Renal cortex interstitium (tissue), 11 donors: Measurements from ENCODE around the gene FCN3. TPM values are rescaled to one million over a fixed set of nuclear protein-coding genes. Genes with fewer than 3 reads are reported as not detected.

ENCODE experiments used
- DNase-seq, 11 donors: peaks; one replicate each; pipeline ENCODE4 v3.0.0-alpha.2; 2013; ENCODE audit warnings: low read depth in 9 of 11, low spot score in 4 of 11; ENCODE audit errors: extremely low read depth in 1 of 11
- polyA plus RNA-seq, 3 donors: library from polyadenylated mRNA; unstranded; fragments of 120-200 nt; gene quantifications; one replicate each; pipeline ENCODE4 v1.2.1, GENCODE V29; 2013; ENCODE audit not compliant: insufficient read length in 3 of 3

The FCN3 gene
- polyA plus RNA-seq, 3 donors = 2.6 to 3.3 (median 2.9) TPM

- DNase-seq = no peak
These were observed 43.2 kb downstream of the FCN3 start for GRCh38 chr1:27331426-27331825.

GRCh38 chr1:27330786-27331185 is 43.8 kb downstream of the FCN3 start:
- no peak for DNase-seq

GRCh38 chr1:27327964-27328363 is 46.7 kb downstream of the FCN3 start:
- no peak for DNase-seq

- no peak for DNase-seq
These were observed 49.3 kb downstream of the FCN3 start for GRCh38 chr1:27325286-27325685.

GRCh38 chr1:27322569-27323240 is 51.9 kb downstream of the FCN3 start:
- no peak for DNase-seq

- DNase-seq = peak; percentile 79 to 96 (median 92)
These were observed 52.6 kb downstream of the FCN3 start, which contains the start of gene TMEM222 for GRCh38 chr1:27321813-27322568. Gene TMEM222 (plus strand): TSS chr1:27322163. CDS start chr1:27322198, 35 bp downstream.

Other genes starting within 250 kb of the FCN3 start
- 10 to 100 TPM; 19.4 to 28.0 (median 24.0) TPM for gene SLC9A1, start 219.7 kb downstream of the FCN3 start, polyA plus RNA-seq
- 10 to 100 TPM; 38.1 to 49.8 (median 46.8) TPM for gene WDTC1, start 140.2 kb downstream of the FCN3 start, polyA plus RNA-seq
- 10 to 100 TPM; 37.7 to 44.6 (median 41.6) TPM for gene TMEM222, start 52.7 kb downstream of the FCN3 start, polyA plus RNA-seq
- 10 to 100 TPM in 2 of 3 donors, 1 to 10 TPM in 1; 7.6 to 15.7 (median 10.2) TPM for gene SYTL1, start 32.8 kb downstream of the FCN3 start, polyA plus RNA-seq
- gene MAP3K6, start 7.9 kb downstream of the FCN3 start, polyA plus RNA-seq = 10 to 100 TPM in 2 of 3 donors, 1 to 10 TPM in 1; 9.7 to 11.6 (median 10.4) TPM
- gene CD164L2, start 8.5 kb upstream of the FCN3 start, polyA plus RNA-seq = under 1 TPM; 0.22 to 0.47 (median 0.26) TPM
- 1 to 10 TPM in 2 of 3 donors, under 1 TPM in 1; 0.97 to 1.3 (median 1.1) TPM for gene GPR3, start 17.8 kb upstream of the FCN3 start, polyA plus RNA-seq
- gene WASF2, start 115.3 kb upstream of the FCN3 start, polyA plus RNA-seq = 100 to 1,000 TPM; 124 to 151 (median 135) TPM
- gene AHDC1, start 229.3 kb upstream of the FCN3 start, polyA plus RNA-seq = 10 to 100 TPM; 34.6 to 50.9 (median 48.8) TPM